HG02610 (cell line): Measurements from ENCODE around the gene CNTNAP2.
"Not testable (repeated sequence)": the region's sequence is repeated elsewhere in the genome, so short reads cannot be mapped to it uniquely, and the experiment has no call there.

Source experiments
- ATAC-seq: cut with Tn5 transposase; IDR thresholded peaks from one replicate; pipeline ENCODE4 v1.9.1; 2021; ENCODE audit warnings: mild to moderate bottlenecking, moderate library complexity; ENCODE audit not compliant: unreplicated experiment

Gene CNTNAP2

GRCh38 chr7:147579148-147579547, 1462.5 kb downstream of the CNTNAP2 start:
- ATAC-seq = no peak

GRCh38 chr7:147584771-147585193, 1468.2 kb downstream of the CNTNAP2 start:
- ATAC-seq = no peak

- no peak for ATAC-seq
Measured at GRCh38 chr7:147586110-147586509, 1469.5 kb downstream of the CNTNAP2 start.

GRCh38 chr7:147586526-147586925, 1469.9 kb downstream of the CNTNAP2 start:
- ATAC-seq = no peak

- no peak for ATAC-seq
Measured at GRCh38 chr7:147593271-147594057, 1476.9 kb downstream of the CNTNAP2 start.

GRCh38 chr7:147595042-147595441, 1478.4 kb downstream of the CNTNAP2 start:
- ATAC-seq = no peak

- ATAC-seq = not testable (repeated sequence)
Measured at GRCh38 chr7:147598687-147599086, 1482.1 kb downstream of the CNTNAP2 start.

- no peak for ATAC-seq
Measured at GRCh38 chr7:147605323-147605722, 1488.7 kb downstream of the CNTNAP2 start.

- ATAC-seq = no peak
Measured at GRCh38 chr7:147607157-147607800, 1490.7 kb downstream of the CNTNAP2 start.

GRCh38 chr7:147611431-147611830, 1494.8 kb downstream of the CNTNAP2 start:
- ATAC-seq = no peak

- no peak for ATAC-seq
Measured at GRCh38 chr7:147635288-147635687, 1518.7 kb downstream of the CNTNAP2 start.

- no peak for ATAC-seq
Measured at GRCh38 chr7:147636553-147636952, 1520.0 kb downstream of the CNTNAP2 start.

- ATAC-seq = no peak
Measured at GRCh38 chr7:147638566-147638965, 1522.0 kb downstream of the CNTNAP2 start.

- no peak for ATAC-seq
Measured at GRCh38 chr7:147639037-147639436, 1522.4 kb downstream of the CNTNAP2 start.

GRCh38 chr7:147639751-147640150, 1523.2 kb downstream of the CNTNAP2 start:
- no peak for ATAC-seq

- no peak for ATAC-seq
Measured at GRCh38 chr7:147640821-147641220, 1524.2 kb downstream of the CNTNAP2 start.

- no peak for ATAC-seq
Measured at GRCh38 chr7:147646568-147646967, 1530.0 kb downstream of the CNTNAP2 start.

- no peak for ATAC-seq
Measured at GRCh38 chr7:147650991-147651390, 1534.4 kb downstream of the CNTNAP2 start.

- ATAC-seq = no peak
Measured at GRCh38 chr7:147651601-147652000, 1535.0 kb downstream of the CNTNAP2 start.

- ATAC-seq = no peak
Measured at GRCh38 chr7:147653456-147653855, 1536.9 kb downstream of the CNTNAP2 start.

- no peak for ATAC-seq
Measured at GRCh38 chr7:147658392-147658967, 1541.9 kb downstream of the CNTNAP2 start.
